Testis (tissue), 2 donors: Measurements from ENCODE around the gene DECR2.

Experiments
- CTCF ChIP-seq, 3 experiments: fragments of 450-650 bp in 2 of 3; fragments of 200-600 bp in 1 of 3; sonication (generic) in 1 of 3; IDR thresholded peaks; one replicate each; pipeline ENCODE4 v1.5.1; 2016 to 2019; ENCODE audit warnings: antibody characterized with exemption in 3 of 3, mild to moderate bottlenecking in 2 of 3, moderate library complexity in 1 of 3
- POLR2A ChIP-seq: fragments of 450-650 bp; IDR thresholded peaks from one replicate; pipeline ENCODE4 v1.6.1; 2017; ENCODE audit warnings: antibody characterized with exemption, mild to moderate bottlenecking, moderate library complexity

- TF ChIP-seq CTCF (IDR thresholded peaks at IDR 0.05) (no peak), POLR2A (no peak)
Observed at GRCh38 chr16:405548-406506, 4.1 kb downstream of the DECR2 start.
